ENCODE results near the gene RHOBTB1.

The RHOBTB1 gene

GRCh38 chr10:60967260-60967659 lies 23.3 kb upstream of the RHOBTB1 start:
- TF ChIP-seq HDGF (IDR thresholded peaks at IDR 0.05; ENCODE audit: borderline replicate concordance) (no peak), TARDBP (IDR thresholded peaks at IDR 0.05) (no peak)
- ChIA-PET CTCF (no interaction called here), POLR2A (interaction anchor here (0.9 kb wide), 1 partner anchor 10 kb away, joined by 3 read pairs; no protein-coding TSS in a partner anchor)
- DNase-seq (ENCODE audit: extremely low spot score) = no peak

- CTCF ChIA-PET = interaction anchor here (0.6 kb wide), 1 partner anchor 600 kb away, joined by 3 read pairs; no protein-coding TSS in a partner anchor
- TF ChIP-seq L3MBTL2 (conservative IDR thresholded peaks at IDR 0.05) (no peak), BHLHE40 (IDR thresholded peaks at IDR 0.05; ENCODE audit: borderline replicate concordance) (no peak), FOXM1 (IDR thresholded peaks at IDR 0.05; ENCODE audit: borderline replicate concordance) (no peak), HDGF (IDR thresholded peaks at IDR 0.05; ENCODE audit: borderline replicate concordance) (no peak), ELF4 (IDR thresholded peaks at IDR 0.05) (no peak), LEF1 (IDR thresholded peaks at IDR 0.05; ENCODE audit: borderline replicate concordance) (no peak), TARDBP (IDR thresholded peaks at IDR 0.05) (no peak), FOXK2 (IDR thresholded peaks at IDR 0.05) (no peak), ZNF384 (IDR thresholded peaks at IDR 0.05) (no peak), FOXA1 (IDR thresholded peaks at IDR 0.05) (no peak), SUZ12 (IDR thresholded peaks at IDR 0.05) (no peak), ARNT (IDR thresholded peaks at IDR 0.05) (no peak), NFRKB (IDR thresholded peaks at IDR 0.05) (no peak), CTBP1 (IDR thresholded peaks at IDR 0.05; ENCODE audit: borderline replicate concordance) (no peak), SP1 (IDR thresholded peaks at IDR 0.05) (no peak)
- TF ChIP-seq, protein P1, sequence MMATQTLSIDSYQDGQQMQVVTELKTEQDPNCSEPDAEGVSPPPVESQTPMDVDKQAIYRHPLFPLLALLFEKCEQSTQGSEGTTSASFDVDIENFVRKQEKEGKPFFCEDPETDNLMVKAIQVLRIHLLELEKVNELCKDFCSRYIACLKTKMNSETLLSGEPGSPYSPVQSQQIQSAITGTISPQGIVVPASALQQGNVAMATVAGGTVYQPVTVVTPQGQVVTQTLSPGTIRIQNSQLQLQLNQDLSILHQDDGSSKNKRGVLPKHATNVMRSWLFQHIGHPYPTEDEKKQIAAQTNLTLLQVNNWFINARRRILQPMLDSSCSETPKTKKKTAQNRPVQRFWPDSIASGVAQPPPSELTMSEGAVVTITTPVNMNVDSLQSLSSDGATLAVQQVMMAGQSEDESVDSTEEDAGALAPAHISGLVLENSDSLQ (IDR thresholded peaks at IDR 0.05) = no peak
- DNase-seq (ENCODE audit: extremely low spot score) = no peak
- POLR2A ChIA-PET = no interaction called here
These were observed 21.7 kb upstream of the RHOBTB1 start for GRCh38 chr10:60965696-60966095.

DNA sequence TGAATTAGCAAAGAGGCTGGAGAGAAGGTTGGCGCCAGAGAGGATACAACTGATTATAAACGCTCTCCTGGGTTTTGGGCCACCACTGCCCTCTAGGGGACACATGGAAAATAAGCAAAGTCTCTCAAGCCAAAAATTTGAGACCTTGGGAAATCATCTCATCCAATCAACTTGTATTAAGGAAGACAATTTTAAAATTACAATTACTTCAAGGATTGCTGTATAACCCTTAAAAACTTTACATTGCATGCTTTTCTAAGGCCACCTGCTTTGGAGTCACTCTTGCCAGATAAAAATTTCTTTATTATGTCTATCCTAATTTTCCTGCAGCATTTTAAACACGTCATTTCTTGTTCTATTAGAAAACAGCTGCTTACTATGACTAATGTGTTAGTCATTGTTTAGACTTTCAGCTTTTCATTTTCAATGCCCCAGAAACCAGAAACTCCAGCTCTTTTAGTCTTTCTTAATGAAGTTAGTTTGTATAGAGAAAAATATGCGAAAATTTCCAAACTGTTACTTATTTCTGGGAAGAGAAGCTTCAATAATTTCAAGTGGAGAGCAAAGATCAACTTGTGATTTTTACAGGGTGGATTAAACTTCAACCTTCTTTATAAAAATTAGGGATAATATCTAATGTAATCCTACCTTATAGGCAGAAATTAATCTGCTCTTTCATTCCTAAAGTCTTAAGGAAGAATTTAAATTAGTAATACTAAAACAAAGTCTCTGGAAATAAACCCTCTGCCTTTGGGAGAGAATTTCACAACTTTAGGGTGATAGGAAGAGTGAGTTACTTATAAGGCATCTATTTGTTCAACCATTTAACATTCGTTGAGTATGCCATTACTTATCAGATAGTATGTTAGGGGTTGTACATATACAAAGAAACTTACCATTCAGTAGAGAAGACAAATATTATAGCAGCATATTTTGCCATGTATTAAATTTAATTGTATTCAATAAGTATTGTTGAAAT lies 20.6 kb upstream of the RHOBTB1 start:
- peak; percentile 60 for DNase-seq (ENCODE audit: extremely low spot score)
- ChIA-PET CTCF (interaction anchor here (1.1 kb wide), 1 partner anchor 144 kb away, joined by 4 read pairs; no protein-coding TSS in a partner anchor), POLR2A (no interaction called here)
- TF ChIP-seq CTBP1 (IDR thresholded peaks at IDR 0.05; ENCODE audit: borderline replicate concordance) (no peak), BHLHE40 (IDR thresholded peaks at IDR 0.05; ENCODE audit: borderline replicate concordance) (no peak), SP1 (IDR thresholded peaks at IDR 0.05) (no peak), FOXK2 (IDR thresholded peaks at IDR 0.05) (no peak), NFRKB (IDR thresholded peaks at IDR 0.05) (no peak), FOXA1 (IDR thresholded peaks at IDR 0.05) (no peak), FOXM1 (IDR thresholded peaks at IDR 0.05; ENCODE audit: borderline replicate concordance) (no peak), LEF1 (IDR thresholded peaks at IDR 0.05; ENCODE audit: borderline replicate concordance) (no peak), L3MBTL2 (conservative IDR thresholded peaks at IDR 0.05) (no peak), HDGF (IDR thresholded peaks at IDR 0.05; ENCODE audit: borderline replicate concordance) (no peak), SUZ12 (IDR thresholded peaks at IDR 0.05) (no peak), TARDBP (IDR thresholded peaks at IDR 0.05) (no peak), ARNT (IDR thresholded peaks at IDR 0.05) (no peak), ELF4 (IDR thresholded peaks at IDR 0.05) (no peak), ZNF384 (IDR thresholded peaks at IDR 0.05) (no peak)
- TF ChIP-seq, protein P1 (IDR thresholded peaks at IDR 0.05) = no peak

DNA sequence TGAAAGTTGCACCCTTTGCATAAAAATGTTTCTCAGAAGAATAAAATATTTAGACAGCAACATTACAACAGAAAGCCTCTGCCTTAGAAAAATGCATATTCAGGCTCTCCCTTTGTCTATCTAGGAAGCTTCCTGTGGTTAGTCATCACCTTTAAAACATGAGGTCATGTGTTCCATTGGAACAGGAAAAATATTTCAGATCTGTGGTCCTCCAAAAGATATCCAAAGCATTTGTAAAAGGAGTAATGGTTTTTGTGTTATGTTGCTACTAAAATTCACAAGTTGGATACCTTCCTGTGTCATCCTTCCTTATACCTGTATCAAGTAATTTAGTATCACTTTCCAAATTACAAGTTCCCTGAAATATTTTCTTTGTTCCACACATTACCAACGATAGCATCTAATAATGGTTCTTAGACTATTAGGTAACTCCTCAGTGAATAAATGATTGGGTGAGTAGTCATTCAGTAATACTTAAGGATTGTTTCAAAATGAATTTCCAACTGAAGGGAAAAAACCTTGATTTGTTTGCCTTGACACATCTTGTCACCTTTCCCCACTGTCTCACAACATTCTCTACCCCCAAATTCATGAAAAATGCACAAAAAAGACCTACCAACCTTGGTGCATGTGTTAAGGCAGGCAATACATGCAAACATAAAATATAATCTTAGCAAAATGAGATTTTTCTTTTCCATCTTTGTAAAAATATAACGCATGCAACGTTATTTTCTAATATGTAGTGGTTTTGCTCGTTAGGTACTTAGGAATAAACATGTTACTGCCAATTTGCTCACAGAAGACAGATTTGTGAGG lies 19.7 kb upstream of the RHOBTB1 start:
- POLR2A ChIA-PET = no interaction called here
- TF ChIP-seq ZNF384 (IDR thresholded peaks at IDR 0.05) (no peak), L3MBTL2 (conservative IDR thresholded peaks at IDR 0.05) (no peak), FOXA1 (IDR thresholded peaks at IDR 0.05) (no peak), ELF4 (IDR thresholded peaks at IDR 0.05) (no peak), CTBP1 (IDR thresholded peaks at IDR 0.05; ENCODE audit: borderline replicate concordance) (no peak), SP1 (IDR thresholded peaks at IDR 0.05) (no peak), ARNT (IDR thresholded peaks at IDR 0.05) (no peak), SUZ12 (IDR thresholded peaks at IDR 0.05) (no peak), BHLHE40 (IDR thresholded peaks at IDR 0.05; ENCODE audit: borderline replicate concordance) (no peak), HDGF (IDR thresholded peaks at IDR 0.05; ENCODE audit: borderline replicate concordance) (no peak)
- TF ChIP-seq, protein P1 (IDR thresholded peaks at IDR 0.05) = no peak
- CTCF ChIA-PET = interaction anchor here (1.1 kb wide), 1 partner anchor 143 kb away, joined by 4 read pairs; no protein-coding TSS in a partner anchor
- DNase-seq (ENCODE audit: extremely low spot score) = no peak

GRCh38 chr10:60962946-60963345 lies 19.0 kb upstream of the RHOBTB1 start:
- TF ChIP-seq SUZ12 (IDR thresholded peaks at IDR 0.05) = no peak
- no peak for TF ChIP-seq ZNF384 (IDR thresholded peaks at IDR 0.05)
- no peak for TF ChIP-seq FOXK2 (IDR thresholded peaks at IDR 0.05)
- TF ChIP-seq L3MBTL2 (conservative IDR thresholded peaks at IDR 0.05) = no peak
- TF ChIP-seq FOXA1 (IDR thresholded peaks at IDR 0.05) = no peak
- POLR2A ChIA-PET = no interaction called here
- CTCF ChIA-PET = no interaction called here
- DNase-seq (ENCODE audit: extremely low spot score) = no peak
